ENCODE measurements around the gene PGLYRP3.

PGLYRP3 gene

DNA sequence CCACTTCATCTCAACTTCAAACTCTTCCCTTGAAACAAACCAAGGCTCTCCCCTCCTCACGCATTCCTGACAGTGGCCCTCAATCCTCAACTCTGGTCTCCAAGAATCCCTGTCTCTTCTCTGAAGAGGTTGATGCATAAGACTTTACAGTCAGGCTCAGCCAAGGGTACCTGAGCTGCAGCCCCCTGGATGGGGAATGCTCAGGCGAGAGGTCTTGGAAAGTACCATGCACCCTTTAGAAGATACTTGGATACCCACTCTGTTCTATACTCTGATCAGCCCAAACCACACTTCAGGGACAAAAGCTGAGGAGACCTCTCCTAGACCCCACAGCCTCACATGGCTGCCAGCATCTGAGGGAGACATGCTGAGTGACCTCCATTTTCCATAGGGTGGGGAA, 536 bp upstream of the PGLYRP3 start:
- DNase-seq (ENCODE audit: low read depth in 2 of 2) = no peak

DNA sequence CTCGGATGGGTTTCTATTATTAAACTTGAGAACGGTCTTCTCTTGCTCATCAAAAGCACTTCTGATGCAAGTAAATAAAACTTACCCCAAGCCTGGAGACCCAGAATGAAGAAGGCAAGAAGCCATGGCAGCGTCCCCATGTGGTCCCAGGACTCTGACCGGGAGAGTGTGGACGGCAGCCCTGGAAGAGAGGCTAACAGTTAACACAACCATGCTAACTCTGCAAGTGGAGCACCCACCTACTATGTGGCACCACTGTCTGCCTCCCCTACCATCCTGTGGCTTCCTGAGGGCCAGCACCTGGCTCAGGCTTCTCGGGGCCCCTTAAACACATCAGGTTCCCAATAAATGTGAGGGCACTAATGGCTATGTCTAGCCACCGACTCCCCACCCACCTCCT, 2.2 kb downstream of the PGLYRP3 start:
- no peak for DNase-seq (ENCODE audit: low read depth in 2 of 2)

DNA sequence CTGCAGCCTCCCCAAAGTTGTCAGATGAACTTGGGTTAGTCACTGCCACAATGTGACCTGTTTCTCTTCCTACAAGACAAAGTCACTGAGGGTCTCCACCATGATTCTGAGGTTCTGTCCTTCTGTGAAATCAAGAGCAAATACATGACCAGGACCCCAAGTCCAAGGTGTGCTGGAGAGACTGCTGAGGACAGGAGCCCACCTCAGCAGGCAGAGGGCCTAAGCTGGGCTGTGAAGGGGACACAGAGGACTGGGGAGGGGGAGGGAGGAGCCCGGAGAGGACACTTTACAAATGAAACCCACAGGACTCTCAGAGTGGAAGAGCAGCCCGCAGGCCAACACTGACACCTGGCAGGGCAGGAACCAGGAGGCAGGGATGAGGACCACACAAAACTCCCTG, 3.3 kb downstream of the PGLYRP3 start:
- no peak for DNase-seq (ENCODE audit: low read depth in 2 of 2)

DNA sequence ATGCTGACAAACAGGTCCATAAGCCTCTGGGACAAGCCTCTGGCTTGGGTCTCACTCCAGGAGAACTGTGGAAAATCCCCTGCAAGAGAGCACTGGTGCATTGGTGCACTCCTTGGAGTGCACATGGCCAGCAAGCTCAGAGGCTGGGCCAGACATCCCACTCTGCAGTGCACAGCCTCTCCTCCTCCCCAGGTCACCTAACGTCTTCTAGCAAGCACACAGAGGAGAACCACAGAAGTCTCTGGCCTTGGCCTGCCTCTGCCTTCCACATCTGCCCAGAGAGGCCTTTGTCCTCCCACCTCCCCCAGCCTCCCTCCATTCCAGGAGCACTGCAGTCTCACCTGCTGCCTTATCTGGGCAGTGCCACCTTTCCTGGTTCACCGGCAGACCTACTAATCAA, 4.2 kb downstream of the PGLYRP3 start:
- DNase-seq (ENCODE audit: low read depth in 2 of 2) = no peak

DNA sequence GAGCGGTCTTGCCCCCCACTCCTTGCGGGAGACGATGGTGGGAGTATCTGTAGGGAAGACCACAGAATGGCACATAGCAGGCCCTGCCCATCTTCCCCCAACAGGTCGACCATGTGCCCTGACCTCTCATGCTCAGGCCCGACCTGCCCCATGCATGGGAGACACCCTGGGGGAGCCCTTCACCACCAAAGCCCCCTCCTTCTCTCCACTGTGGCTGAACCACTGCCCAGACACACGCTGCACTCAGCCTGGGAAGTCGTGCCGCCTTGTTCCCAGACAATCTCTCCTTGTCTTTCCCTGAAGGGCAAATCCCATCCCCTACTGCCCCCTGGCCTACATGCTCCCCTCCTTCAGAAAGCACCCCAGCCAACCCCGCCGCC, 5.5 kb downstream of the PGLYRP3 start:
- DNase-seq (ENCODE audit: low read depth in 2 of 2) = no peak

DNA sequence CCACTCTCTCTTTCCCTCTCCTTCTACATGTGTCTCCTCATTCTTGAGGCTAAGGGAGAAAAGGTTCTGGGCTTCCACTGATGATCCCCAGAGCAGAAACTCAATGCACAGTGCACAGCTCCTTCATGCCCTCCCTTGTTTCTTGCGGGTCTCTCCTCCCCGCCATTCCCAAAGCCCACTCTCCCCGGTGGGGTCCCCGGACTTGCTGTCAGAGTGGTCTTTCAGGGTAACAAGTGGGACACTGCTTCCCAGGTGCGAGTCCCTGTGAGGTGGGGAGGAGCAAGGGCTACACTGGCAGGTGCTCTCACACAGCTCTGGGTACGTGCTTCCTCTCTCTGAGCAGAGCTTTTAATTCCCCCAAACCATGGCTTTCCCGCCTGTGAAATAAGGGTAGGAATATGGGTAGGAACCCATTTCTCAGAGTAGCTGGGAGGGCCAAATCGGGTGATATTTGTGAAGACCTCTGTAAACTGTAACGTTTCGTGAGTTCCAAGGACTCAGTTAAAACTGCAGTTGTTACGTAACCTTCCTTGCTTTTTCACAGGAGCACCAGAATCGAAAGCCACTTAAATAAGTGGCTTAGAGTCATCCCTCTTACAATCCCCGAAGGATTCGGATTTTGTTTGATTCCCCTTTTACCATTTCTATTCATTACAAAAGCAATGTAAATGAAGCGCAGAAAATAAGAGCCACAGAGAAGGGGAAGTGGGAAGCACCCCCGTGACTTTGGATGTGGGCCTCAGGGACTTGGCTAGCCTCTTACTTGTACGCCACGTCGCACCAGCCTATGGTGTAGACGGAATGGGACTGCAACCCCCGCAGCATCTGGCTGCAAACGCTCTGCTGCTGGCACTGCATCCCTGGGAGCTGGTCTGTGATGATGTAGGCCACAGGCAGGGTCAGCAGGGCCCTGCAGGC, 6.2 kb downstream of the PGLYRP3 start:
- DNase-seq (ENCODE audit: low read depth in 2 of 2) = no peak

DNA sequence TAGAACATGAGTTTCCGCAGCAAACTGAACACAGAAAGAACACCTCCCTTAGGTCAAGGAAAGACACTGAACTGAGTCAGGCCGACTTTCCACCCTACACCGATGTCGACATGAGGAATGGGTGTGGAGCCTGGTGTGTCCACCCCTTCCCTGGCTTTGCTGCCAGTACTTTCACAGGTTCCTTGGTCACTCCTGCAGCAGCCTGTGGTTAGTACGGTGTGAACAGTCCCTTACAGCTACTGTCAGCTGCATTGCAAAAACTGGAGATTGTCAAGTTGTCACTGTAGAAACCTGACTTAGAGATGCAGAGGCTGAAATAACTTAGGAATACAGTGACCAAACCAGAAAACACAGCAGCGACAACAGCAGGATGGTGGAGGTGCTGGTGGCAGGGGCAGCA, 7.1 kb downstream of the PGLYRP3 start:
- no peak for DNase-seq (ENCODE audit: low read depth in 2 of 2)

DNA sequence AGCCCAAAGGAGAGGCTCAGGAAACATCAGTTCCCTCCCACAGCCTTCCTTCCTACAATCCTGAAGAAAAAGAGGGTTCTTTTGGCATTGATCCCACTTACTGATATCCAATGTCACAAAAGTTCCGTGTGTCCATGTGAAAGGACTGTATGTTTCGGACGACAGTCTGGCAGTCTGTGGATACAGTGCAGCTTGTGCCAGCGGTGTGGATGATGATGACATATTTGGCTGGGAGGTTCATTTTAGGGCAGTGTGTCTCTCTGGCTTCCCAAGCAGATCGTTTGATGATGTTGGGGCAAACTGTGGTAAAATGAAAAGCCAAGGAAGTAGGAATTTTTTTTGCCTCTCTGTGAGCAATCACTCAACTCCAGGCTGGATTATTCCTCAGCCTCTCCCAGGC, 10.4 kb downstream of the PGLYRP3 start:
- DNase-seq (ENCODE audit: low read depth in 2 of 2) = no peak

DNA sequence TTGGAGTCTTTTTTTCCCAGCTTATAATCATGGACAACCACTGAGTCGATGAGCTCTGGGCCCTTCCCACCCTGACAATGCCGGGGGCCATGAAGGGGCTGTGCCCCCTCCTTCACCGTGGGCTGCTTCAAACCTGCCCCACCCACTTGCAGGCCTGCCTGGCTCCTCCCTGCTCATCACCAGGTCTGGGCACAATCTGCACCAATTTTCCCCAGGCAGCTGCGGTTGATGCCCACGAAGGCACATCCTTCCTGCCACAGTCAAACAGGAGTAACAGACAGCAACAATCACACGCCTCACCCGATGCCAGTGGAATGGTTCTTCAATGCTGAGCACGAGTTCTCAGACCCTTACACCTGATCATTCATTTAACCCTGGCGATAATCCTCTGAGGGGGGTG, 18.9 kb downstream of the PGLYRP3 start:
- DNase-seq (ENCODE audit: low read depth in 2 of 2) = no peak

DNA sequence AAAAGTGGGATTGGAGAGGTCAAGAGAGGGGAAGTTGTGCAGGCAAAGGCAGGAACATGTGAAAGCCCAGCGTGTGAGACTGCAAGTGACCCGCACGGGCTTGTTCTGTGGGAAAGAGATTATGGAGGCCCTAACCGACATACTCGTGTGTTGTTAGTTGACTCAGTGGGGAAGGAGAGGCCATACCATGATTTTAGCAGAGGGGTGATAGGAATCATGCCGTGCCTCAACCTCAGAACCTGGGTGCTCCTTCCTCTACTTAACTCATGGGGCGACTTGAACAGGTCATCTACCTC, 19.3 kb downstream of the PGLYRP3 start:
- no peak for DNase-seq (ENCODE audit: low read depth in 2 of 2)

DNA sequence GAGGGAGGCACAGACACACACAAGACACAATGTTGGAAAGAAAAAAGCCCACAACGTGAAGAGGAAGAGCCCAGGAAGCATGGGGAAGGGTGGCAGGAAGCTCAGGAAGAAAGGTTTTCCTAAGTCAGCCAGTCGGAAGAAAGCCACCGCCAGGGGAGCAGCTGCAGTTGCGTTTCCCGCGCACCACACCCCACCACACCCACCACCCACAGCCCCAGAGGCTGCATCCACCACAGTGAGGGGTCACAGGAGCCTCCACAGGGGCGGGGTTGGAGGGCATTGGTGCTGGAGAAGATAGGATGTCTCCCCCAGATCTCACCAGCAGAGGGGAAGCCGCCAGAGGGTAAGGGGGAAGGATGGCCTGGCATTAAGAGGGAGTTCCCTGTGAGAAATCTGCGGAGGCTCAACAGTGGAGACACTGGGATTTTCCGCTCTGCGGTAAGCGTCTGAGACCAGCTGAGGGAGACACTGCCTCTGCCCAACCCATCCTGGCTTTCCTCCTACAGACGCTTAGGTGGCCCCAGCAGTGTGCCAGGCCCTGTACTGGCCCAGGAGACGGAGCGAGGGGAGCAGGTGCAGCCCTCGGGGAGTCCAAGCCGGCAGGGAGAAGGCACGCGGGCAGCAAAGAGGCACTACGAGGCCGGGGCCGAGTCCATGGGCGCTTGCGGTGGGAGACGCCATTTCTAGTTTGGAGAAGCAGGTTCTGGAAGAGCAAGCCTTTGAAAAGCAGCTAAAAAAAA, 19.8 kb downstream of the PGLYRP3 start:
- DNase-seq (ENCODE audit: low read depth in 2 of 2) = no peak

DNA sequence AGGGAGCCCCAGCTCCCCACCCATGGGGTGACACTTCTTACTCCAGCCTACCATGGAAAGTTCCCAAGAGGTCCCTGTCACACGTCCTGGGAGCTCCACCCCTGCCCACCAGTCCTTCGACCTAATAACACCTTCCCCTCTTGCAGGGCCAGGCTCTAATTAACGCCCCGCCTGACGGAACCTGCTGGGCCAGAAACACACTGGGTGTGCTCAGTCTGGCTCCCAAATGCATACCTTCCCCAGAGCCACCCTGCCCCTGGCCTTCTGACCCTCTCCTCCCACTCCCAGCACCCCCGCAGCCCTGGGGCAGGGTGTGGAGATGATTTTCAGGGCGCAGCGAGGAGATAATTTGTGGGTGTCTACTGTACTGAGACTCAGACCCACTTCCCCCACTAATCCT, 20.6 kb downstream of the PGLYRP3 start:
- no peak for DNase-seq (ENCODE audit: low read depth in 2 of 2)

DNA sequence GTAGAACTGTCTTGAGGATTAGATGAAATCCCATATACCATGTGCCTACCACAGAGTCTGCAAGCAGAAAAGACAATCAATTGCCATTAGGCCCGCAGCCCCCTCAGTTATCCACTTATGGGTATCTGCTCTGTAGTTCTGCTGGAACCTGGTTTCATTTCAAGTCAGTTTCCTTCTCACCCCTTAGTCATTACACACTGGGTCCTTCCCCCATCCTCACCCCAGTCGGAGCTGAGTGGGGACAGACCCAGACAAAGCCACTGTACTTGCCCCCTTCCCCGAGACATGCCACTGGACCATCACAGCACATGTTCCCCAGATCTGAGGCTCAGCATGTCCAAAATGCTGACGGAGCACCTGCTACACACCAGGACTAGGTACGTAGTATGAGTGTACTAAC, 21.2 kb downstream of the PGLYRP3 start:
- no peak for DNase-seq (ENCODE audit: low read depth in 2 of 2)

DNA sequence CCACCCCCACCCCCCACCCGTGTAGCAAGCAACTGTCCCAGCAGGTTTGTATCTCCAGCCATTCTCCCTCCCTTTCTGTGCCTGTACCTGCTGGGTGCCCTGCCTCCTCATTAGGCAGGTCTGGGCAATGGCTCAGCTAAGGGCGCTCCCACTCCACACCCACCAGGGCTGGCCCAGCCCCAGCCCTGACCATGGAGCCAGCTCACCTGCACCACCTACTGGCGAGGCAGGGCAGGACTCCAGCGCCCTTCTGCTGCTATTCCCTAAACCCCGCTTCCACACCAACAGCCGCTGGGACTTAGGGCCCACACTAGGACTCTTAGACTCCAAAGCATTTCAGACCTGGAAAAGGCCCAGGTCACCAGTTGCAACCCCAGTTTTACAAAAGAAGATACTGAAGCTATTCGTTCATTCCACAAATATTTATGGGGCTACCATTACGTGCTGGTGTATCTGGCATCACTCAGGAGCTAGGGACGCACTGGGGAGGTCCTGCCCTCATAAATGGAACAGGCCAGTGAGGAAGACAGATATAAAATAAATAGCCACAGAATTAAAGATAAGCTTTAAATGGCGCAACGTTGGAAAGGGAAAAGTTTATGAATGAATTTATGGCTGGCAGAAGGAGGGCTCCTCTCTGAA, 24.0 kb downstream of the PGLYRP3 start:
- no peak for DNase-seq (ENCODE audit: low read depth in 2 of 2)

DNA sequence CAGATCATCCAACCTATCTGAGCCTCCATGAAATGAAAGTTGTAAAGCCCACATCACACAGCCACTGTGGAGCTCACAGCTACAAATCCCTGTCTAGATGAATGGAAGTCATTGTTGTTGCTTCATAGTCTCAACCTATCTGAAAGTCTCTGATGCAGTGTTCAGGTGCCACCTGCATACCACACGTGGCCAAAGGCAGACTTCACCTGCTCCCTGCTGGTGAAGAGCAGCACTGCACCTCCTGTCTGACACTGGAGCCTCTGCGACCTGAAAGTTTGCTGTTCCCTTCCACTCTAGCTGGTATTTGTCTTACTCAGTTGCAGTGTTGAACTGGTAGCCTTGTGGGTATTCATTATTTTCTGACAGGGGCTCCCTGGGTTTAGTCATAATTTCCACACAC, 34.9 kb downstream of the PGLYRP3 start:
- DNase-seq (ENCODE audit: low read depth in 2 of 2) = no peak

DNA sequence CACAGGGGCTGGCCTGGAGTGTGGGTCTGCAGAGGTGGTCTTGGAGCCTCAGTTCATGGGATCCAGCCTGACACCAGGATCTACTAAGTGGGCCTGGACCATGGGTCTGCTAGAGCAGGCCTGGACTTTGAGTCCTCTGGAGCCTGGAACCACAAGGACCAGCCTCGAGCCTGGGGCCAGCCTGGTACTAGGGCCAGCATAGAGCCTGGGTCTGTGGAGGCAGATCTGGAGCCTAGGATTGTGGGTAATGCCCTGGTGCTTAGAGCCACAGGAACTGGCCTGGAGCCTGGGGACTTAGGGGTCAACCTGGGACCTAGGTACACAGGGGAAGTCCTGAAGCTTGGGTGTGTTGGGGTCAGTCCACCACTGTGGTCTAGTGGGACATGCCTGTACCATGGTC, 40.6 kb downstream of the PGLYRP3 start:
- DNase-seq (ENCODE audit: low read depth in 2 of 2) = no peak

DNA sequence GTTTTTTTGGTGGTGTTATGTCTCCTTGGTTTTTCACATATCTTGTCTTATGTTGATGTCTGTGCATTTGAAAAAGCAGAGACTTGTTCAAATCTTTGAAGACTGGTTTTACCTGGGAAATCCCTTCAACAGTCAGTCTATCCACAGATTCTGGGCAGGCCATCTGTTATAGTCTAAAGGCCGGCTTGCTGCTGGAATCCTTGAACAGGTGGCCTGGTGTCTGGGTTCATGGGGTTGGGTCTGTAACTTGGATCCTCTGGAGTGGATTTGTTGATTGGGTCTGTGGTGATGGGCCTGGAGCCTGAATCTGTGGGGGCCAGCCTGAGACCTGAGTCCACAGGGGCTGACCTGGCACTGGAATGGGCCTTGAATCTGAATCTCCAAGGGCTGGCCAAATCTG, 41.0 kb downstream of the PGLYRP3 start:
- DNase-seq (ENCODE audit: low read depth in 2 of 2) = no peak

DNA sequence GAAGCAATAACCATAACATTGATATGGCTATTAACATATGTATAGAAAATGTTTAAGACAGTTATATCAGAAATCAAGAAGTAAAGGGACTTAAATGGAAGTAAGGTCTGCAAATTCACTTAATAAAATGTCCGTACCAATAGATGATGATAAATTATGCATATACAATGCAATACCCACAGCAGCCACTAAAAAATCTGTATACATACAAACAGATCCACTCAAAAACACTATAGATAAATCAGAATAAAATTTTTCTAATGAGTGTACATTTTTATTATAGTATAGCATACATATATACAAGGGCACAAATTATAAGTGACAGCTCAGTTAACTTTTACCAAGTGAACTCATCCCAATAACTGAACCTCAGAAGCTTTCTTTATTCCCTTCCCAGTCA, 47.3 kb downstream of the PGLYRP3 start:
- no peak for DNase-seq (ENCODE audit: low read depth in 2 of 2)

DNA sequence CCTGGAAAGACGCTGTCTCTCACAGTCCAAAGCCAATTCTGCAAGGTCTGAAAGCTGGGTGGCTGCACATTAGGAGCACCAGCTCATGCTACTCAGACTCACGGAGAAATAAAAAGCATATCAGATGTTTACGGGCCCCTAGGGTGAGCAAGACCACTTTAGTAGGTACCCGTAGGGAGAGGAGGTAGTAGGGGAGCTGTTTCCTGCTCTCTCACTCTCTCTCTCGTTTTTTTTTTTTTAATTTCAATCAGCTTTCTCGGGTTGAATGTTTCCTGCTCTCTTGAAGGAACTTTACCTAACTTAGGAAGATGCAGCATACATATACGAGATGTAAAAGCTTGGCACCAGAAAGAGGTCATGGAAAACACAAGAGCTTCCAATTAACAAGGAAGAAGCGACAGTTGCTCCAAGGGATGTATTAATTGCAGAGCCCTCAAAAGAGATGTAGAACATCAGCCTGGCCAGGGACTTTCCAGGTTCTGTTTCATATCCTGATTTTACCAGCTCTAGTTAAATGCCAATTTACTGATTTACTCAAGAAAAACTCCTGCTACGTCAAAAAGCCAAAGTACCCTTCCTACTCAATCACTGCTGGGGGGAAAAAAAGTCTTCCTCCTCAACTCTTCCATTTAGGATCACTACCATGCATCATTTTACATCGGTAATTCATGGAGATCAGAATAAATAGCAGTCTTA, 50.1 kb downstream of the PGLYRP3 start:
- no peak for DNase-seq (ENCODE audit: low read depth in 2 of 2)

DNA sequence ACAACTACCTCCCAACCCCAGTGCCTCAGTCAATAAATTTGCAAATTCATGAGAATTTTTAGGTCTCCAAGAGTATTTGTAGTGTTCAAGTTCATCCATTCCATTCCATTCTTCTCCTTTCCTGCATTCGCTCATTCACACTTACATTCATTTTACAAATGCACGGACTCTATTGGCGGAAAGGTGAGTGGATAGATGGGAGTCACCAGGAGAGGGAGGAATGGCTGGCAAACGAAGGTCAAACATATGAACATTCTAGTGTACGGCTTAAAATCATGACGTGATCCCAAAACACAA, 50.7 kb downstream of the PGLYRP3 start:
- no peak for DNase-seq (ENCODE audit: low read depth in 2 of 2)

DNA sequence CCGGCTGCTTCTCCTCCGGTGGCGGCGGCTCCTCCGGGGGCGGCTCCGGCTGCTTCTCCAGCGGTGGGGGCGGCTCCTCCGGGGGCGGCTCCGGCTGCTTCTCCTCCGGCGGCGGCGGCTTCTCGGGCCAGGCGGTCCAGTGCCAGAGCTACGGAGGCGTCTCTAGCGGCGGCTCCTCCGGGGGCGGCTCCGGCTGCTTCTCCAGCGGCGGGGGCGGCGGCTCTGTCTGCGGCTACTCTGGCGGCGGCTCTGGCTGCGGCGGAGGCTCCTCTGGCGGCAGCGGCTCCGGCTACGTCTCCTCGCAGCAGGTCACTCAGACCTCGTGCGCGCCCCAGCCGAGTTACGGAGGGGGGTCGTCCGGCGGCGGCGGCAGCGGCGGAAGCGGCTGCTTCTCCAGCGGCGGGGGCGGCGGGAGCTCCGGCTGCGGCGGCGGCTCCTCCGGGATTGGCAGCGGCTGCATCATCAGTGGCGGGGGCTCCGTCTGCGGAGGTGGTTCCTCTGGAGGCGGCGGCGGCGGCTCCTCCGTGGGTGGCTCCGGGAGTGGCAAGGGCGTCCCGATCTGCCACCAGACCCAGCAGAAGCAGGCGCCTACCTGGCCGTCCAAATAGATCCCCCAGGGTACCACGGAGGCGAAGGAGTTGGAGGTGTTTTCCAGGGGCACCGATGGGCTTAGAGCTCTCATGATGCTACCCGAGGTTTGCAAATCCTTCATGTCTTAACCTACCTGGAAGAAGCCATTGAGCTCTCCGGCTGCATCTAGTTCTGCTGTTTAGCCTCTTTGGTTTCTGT, 51.3 kb downstream of the PGLYRP3 start:
- DNase-seq (ENCODE audit: low read depth in 2 of 2) = no peak

Data from fibroblast of skin of left quadriceps (primary cell).